CD8-positive, alpha-beta memory T cell (primary cell): ENCODE data around the gene FAM149A. TPM values are rescaled to one million over a fixed set of nuclear protein-coding genes. Genes with fewer than 3 reads are reported as not detected.
A peak's percentile ranks its signal among the peaks of the same experiment; 100 is the strongest.

Experiments
- CTCF ChIA-PET: fragments of 350-600 bp; sonication (Branson Sonifier 250); formaldehyde crosslinking; loops from one replicate; lab custom pipeline; 2021; ENCODE audit warnings: antibody characterized with exemption; lab: Charles Lee
- POLR2A ChIA-PET: fragments of 350-600 bp; sonication (Branson Sonifier 250); formaldehyde crosslinking; loops from one replicate; lab custom pipeline; 2021; ENCODE audit warnings: antibody characterized with exemption; lab: Charles Lee
- DNase-seq, 5 donors: peaks; one replicate each; pipeline versions ENCODE4 v3.0.0 to v3.0.0-alpha.2; 2020 to 2022; ENCODE audit warnings: mixed read lengths in 1 of 5
- H3K27ac ChIP-seq: one replicate; pipeline ENCODE4 v1.7.0; 2013; ENCODE audit warnings: low read depth, mild to moderate bottlenecking, low read length, moderate library complexity
- H3K27me3 ChIP-seq: 2 replicates; pipeline ENCODE4 v1.7.0; 2013; ENCODE audit warnings: low read length, mild to moderate bottlenecking; ENCODE audit not compliant: insufficient read depth, poor library complexity, severe bottlenecking
- H3K36me3 ChIP-seq: 2 replicates; pipeline ENCODE4 v1.7.0; 2013; ENCODE audit warnings: mild to moderate bottlenecking, low read length, moderate library complexity; ENCODE audit not compliant: insufficient read depth
- H3K4me1 ChIP-seq: 2 replicates; pipeline ENCODE4 v1.7.0; 2013; ENCODE audit warnings: mild to moderate bottlenecking, low read length, moderate library complexity; ENCODE audit not compliant: insufficient read depth
- H3K4me3 ChIP-seq: 2 replicates; pipeline ENCODE4 v1.7.0; 2013; ENCODE audit warnings: mild to moderate bottlenecking, low read length
- H3K9me3 ChIP-seq: 2 replicates; pipeline ENCODE4 v1.7.0; 2013; ENCODE audit warnings: mild to moderate bottlenecking, low read length
- H3K27ac Mint-ChIP-seq, 8 donors: one replicate each; pipeline ENCODE4 v1.8.0; 2020 to 2021; ENCODE audit warnings: mixed read lengths in 8 of 8, mild to moderate bottlenecking in 6 of 8, inconsistent platforms in 3 of 8, moderate library complexity in 3 of 8
- H3K27me3 Mint-ChIP-seq, 2 donors: one replicate each; pipeline ENCODE4 v1.8.0; 2020 to 2021; ENCODE audit warnings: mixed read lengths in 2 of 2, mild to moderate bottlenecking in 1 of 2, moderate library complexity in 1 of 2
- H3K36me3 Mint-ChIP-seq, 3 donors: one replicate each; pipeline ENCODE4 v1.8.0; 2020 to 2021; ENCODE audit warnings: mixed read lengths in 3 of 3, inconsistent platforms in 1 of 3, mild to moderate bottlenecking in 1 of 3
- H3K4me1 Mint-ChIP-seq, 3 donors: one replicate each; pipeline ENCODE4 v1.8.0; 2020 to 2021; ENCODE audit warnings: mixed read lengths in 3 of 3, inconsistent platforms in 1 of 3, mild to moderate bottlenecking in 1 of 3
- H3K4me3 Mint-ChIP-seq, 7 donors: one replicate each; pipeline ENCODE4 v1.8.0; 2020 to 2021; ENCODE audit warnings: mixed read lengths in 7 of 7, mild to moderate bottlenecking in 6 of 7, moderate library complexity in 4 of 7, inconsistent platforms in 2 of 7
- H3K9me3 Mint-ChIP-seq, 5 donors: one replicate each; pipeline ENCODE4 v1.8.0; 2020 to 2022; ENCODE audit warnings: mixed read lengths in 5 of 5, mild to moderate bottlenecking in 3 of 5, moderate library complexity in 2 of 5, inconsistent platforms in 1 of 5
- polyA plus RNA-seq: library from polyadenylated mRNA; unstranded; fragments of 300-500 nt; fragmentation: Illumina TruSeq; gene quantifications from one replicate; pipeline ENCODE4 v1.2.3, GENCODE V29; 2021
- total RNA-seq, 2 experiments: library from RNA; stranded (reverse); gene quantifications; one replicate each; pipeline ENCODE4 v1.2.3, GENCODE V29; 2021

Gene FAM149A
- total and polyA plus RNA-seq, 3 experiments from 2014 or later: 0.31 to 0.80 (median 0.46) TPM

DNA sequence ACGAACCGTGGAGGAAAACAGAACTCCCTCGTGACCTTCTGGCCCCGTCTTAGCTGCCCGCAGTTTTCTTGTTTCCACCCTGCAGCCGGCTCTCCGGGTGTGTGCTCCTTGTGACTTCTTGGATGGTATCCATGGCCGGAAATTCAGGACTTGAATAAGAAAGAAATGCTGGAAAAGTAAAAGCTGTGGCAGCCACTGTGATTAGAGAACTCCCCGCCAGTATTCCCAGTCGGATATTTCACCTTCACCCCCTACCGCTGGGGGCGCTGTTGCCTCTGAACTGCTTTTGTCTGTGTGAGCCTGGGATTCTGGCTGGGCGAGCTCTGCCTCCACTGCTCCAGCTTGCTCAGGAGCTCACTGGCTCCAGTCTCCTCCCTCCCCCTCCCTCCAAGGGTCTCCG lies 45.4 kb downstream of the FAM149A start:
- Histone ChIP-seq H3K36me3 (no peaks in the 10 kb centered on the region), H3K9me3 (no peaks in the 10 kb centered on the region), H3K27me3 (peaks cover 14% of the 10 kb centered on the region), H3K27ac (no peak overlapping the region), H3K4me1 (peaks cover 4% of the 10 kb centered on the region), H3K4me3 (no peak overlapping the region)
- Mint-ChIP-seq H3K9me3 (no peaks in the 10 kb centered on the region), H3K27ac (no peak overlapping the region), H3K4me1 (peaks cover 0 to 7% (median 6%) of the 10 kb centered on the region in 3 donors), H3K27me3 (peaks cover 32 to 55% of the 10 kb centered on the region in 2 donors), H3K36me3 (no peaks in the 10 kb centered on the region), H3K4me3 (no peak overlapping the region)
- ChIA-PET CTCF (interaction anchor here (1.1 to 1.3 kb wide), 2 partner anchors 11 to 82 kb away, joined by 3 to 4 read pairs; no protein-coding TSS in a partner anchor), POLR2A (no interaction called here)
- DNase-seq: peak in 2 of 5 donors; percentile 19 to 22

DNA sequence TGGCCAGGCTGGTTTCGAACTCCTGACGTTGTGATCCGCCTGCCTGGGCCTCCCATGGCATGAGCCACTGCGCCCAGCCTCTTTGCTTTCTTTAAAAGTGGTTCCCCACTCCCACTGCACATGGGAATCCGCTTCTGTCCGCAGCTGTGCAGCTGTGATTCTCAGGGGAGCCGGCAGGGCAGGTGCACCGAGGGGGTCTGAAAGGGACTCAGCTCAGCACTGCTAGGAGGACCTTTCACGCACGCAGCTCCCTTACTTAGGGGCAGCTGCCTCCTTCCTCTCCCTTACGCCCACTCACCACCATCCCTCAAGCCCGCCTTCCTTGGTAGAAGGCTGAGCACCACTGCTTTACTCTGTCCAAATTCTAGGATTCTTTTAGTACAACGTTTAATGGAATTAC lies 46.4 kb downstream of the FAM149A start:
- Mint-ChIP-seq H3K9me3 (no peaks in the 10 kb centered on the region), H3K27me3 (peaks cover 25 to 55% of the 10 kb centered on the region in 2 donors), H3K27ac (no peak overlapping the region), H3K36me3 (no peaks in the 10 kb centered on the region), H3K4me1 (peaks cover 0 to 2% (median 0%) of the 10 kb centered on the region in 3 donors), H3K4me3 (no peak overlapping the region)
- POLR2A ChIA-PET: no interaction called here
- H3K27ac ChIP-seq: no peak overlapping the region
- no peak for DNase-seq
- CTCF ChIA-PET: no interaction called here
- no peaks in the 10 kb centered on the region for H3K4me1 ChIP-seq
- H3K4me3 ChIP-seq: no peak overlapping the region
- H3K27me3 ChIP-seq: peaks cover 6% of the 10 kb centered on the region
- H3K36me3 ChIP-seq: no peaks in the 10 kb centered on the region
- no peaks in the 10 kb centered on the region for H3K9me3 ChIP-seq

DNA sequence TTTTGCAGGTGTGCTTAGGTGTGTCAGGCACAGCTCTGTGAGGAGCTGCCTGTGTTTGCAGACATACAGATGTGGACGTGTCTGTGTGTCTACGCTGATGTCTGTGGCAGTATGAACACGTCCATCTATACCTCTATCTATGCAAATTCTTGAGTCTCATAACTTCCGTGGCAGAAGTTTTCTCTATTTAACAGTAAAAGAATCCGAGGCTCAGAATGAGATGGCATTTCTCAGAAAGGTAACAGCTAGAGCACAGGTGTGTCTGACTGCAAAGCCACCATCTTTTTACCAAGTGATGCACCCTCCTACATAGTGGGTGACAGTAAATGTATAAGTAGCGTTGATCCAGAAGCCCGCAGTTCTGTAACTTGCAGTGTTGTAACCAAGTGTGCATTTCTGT lies 47.0 kb downstream of the FAM149A start:
- no peaks in the 10 kb centered on the region for H3K4me1 ChIP-seq
- no peaks in the 10 kb centered on the region for H3K36me3 ChIP-seq
- no peaks in the 10 kb centered on the region for H3K9me3 Mint-ChIP-seq
- no peak for DNase-seq
- POLR2A ChIA-PET: no interaction called here
- peaks cover 0 to 3% (median 0%) of the 10 kb centered on the region in 3 donors for H3K4me1 Mint-ChIP-seq
- no peak overlapping the region for H3K27ac Mint-ChIP-seq
- no peaks in the 10 kb centered on the region for H3K36me3 Mint-ChIP-seq
- no peak overlapping the region for H3K4me3 Mint-ChIP-seq
- H3K9me3 ChIP-seq: no peaks in the 10 kb centered on the region
- no peaks in the 10 kb centered on the region for H3K27me3 ChIP-seq
- peaks cover 23 to 51% of the 10 kb centered on the region in 2 donors for H3K27me3 Mint-ChIP-seq
- H3K4me3 ChIP-seq: no peak overlapping the region
- H3K27ac ChIP-seq: no peak overlapping the region
- CTCF ChIA-PET: no interaction called here

DNA sequence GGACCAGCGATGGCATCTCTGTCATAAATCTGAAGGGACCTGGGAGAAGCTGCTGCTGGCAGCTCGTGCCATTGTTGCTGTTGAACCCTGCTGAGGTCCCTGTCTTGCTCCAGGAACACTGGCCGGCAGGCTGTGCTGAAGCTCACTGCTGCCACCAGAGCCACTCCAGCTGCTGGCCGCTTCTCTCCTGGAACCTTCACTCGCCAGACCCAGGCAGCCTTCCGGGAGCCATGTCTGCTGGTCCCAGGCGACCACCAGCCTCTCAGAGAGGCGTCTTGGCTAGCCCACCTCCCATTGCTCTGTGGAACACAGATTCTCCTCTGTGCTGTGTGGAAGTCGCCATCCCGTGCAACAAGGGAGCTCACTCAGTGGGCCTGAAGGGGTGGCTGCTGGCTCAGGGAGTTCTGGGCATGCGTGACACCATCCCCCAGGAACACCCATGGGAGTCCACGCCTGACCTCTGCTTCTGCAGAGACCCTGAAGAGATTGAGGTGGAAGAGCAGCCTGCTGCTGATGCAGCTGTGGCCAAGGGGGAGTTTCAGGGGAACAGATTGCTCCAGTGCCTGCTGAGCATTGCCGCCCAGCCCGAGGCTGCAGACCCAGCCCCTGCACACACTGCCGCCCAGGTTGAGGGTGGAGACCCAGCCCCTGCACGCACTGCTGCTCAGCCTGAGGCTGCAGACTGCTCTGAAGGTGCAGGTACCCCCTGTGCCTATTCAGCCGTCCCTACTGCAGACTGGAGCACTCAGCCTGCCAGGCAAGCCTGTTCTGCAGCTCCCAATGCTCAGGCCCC lies 53.7 kb downstream of the FAM149A start:
- Mint-ChIP-seq H3K27ac (no peak overlapping the region), H3K9me3 (no peaks in the 10 kb centered on the region), H3K4me3 (no peak overlapping the region), H3K36me3 (no peaks in the 10 kb centered on the region), H3K4me1 (peaks cover 3 to 5% (median 5%) of the 10 kb centered on the region in 3 donors), H3K27me3 (peaks cover 7 to 17% of the 10 kb centered on the region in 2 donors)
- H3K4me3 ChIP-seq: no peak overlapping the region
- no peaks in the 10 kb centered on the region for H3K36me3 ChIP-seq
- H3K9me3 ChIP-seq: no peaks in the 10 kb centered on the region
- no peaks in the 10 kb centered on the region for H3K27me3 ChIP-seq
- no peak for DNase-seq
- H3K27ac ChIP-seq: no peak overlapping the region
- ChIA-PET POLR2A (no interaction called here), CTCF (no interaction called here)
- H3K4me1 ChIP-seq: peaks cover 11% of the 10 kb centered on the region

DNA sequence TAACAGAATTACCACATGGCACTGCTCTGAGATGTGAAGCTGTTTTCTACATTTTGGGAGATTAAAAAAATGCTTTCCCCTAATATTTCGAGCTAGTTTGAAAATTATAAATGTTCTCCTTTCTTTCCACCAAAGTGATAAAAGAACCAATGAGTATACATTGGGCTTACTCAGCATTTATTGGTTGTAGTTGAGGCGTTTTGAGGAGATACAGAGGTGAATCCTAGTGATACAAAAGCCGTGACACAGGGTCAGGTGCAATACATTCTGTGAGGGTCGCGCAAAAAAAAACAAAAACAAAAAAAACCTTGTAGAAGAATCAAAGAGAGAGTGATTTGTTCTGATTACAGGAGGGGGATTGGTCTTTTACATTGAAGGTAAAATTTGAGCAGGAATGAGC lies 54.5 kb downstream of the FAM149A start:
- Mint-ChIP-seq H3K9me3 (no peaks in the 10 kb centered on the region), H3K4me1 (peaks cover 3 to 5% (median 5%) of the 10 kb centered on the region in 3 donors), H3K27ac (no peak overlapping the region), H3K27me3 (peaks cover 7 to 13% of the 10 kb centered on the region in 2 donors), H3K36me3 (no peaks in the 10 kb centered on the region), H3K4me3 (no peak overlapping the region)
- DNase-seq: no peak
- CTCF ChIA-PET: no interaction called here
- Histone ChIP-seq H3K9me3 (no peaks in the 10 kb centered on the region), H3K27ac (no peak overlapping the region), H3K36me3 (no peaks in the 10 kb centered on the region), H3K4me3 (no peak overlapping the region), H3K27me3 (no peaks in the 10 kb centered on the region), H3K4me1 (peaks cover 11% of the 10 kb centered on the region)
- POLR2A ChIA-PET: no interaction called here

DNA sequence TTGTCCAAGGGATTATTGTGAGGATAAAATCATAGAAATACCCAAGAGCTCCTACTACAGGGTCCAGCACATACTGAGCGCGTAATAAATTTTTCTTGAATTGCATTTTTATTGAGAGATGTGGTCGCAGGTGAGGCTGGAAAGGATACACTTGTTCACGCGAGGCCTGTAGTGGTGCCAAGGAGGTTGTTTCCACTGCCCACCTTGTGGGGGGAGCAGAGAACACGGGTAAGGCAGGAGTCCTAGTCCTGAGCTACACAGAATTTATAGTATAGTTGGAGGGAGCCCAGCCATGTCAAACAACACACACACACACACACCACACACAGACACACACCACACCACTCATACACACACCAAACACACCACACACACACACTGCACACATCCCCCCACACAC lies 55.1 kb downstream of the FAM149A start:
- CTCF ChIA-PET: interaction anchor here (0.5 kb wide), 1 partner anchor 117 kb away, joined by 3 read pairs; no protein-coding TSS in a partner anchor

DNA sequence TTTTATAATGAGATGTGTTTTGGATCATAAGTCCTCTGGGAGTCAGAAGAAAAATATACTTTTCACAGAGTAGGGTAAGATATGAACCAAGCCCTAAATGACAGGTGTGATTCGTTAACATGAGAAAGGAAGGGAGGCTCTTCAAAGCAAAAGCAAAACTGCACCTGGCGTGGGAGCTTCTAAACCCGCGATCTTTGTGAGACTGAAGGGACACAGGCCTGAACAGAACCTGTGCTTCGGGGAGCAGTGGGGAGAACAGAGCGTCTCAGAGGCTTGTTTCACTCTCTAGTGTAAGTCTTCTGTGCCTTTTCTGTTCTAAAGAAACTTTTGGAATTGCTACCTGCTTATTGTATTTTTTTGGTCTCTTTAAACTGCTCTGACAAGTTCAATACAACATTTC lies 56.6 kb downstream of the FAM149A start:
- H3K4me3 Mint-ChIP-seq: peak overlapping the region in 6 of 7 donors; percentile 1 to 72 (median 56)
- CTCF ChIA-PET: interaction anchor here (0.6 to 1.4 kb wide), 2 partner anchors 8 to 12 kb away, joined by 3 to 4 read pairs; no protein-coding TSS in a partner anchor

More for the DNA sequence above, 55.1 kb downstream of the FAM149A start:
- H3K36me3 Mint-ChIP-seq: no peaks in the 10 kb centered on the region
- no peak overlapping the region for H3K4me3 ChIP-seq
- H3K9me3 Mint-ChIP-seq: no peaks in the 10 kb centered on the region
- no peak overlapping the region for H3K4me3 Mint-ChIP-seq
- no peaks in the 10 kb centered on the region for H3K9me3 ChIP-seq
- DNase-seq: no peak
- peaks cover 11% of the 10 kb centered on the region for H3K4me1 ChIP-seq
- H3K27ac Mint-ChIP-seq: no peak overlapping the region
- H3K36me3 ChIP-seq: no peaks in the 10 kb centered on the region
- POLR2A ChIA-PET: no interaction called here
- H3K27ac ChIP-seq: no peak overlapping the region
- peaks cover 3 to 5% (median 5%) of the 10 kb centered on the region in 3 donors for H3K4me1 Mint-ChIP-seq
- H3K27me3 ChIP-seq: no peaks in the 10 kb centered on the region
- H3K27me3 Mint-ChIP-seq: peaks cover 3 to 13% of the 10 kb centered on the region in 2 donors

DNA sequence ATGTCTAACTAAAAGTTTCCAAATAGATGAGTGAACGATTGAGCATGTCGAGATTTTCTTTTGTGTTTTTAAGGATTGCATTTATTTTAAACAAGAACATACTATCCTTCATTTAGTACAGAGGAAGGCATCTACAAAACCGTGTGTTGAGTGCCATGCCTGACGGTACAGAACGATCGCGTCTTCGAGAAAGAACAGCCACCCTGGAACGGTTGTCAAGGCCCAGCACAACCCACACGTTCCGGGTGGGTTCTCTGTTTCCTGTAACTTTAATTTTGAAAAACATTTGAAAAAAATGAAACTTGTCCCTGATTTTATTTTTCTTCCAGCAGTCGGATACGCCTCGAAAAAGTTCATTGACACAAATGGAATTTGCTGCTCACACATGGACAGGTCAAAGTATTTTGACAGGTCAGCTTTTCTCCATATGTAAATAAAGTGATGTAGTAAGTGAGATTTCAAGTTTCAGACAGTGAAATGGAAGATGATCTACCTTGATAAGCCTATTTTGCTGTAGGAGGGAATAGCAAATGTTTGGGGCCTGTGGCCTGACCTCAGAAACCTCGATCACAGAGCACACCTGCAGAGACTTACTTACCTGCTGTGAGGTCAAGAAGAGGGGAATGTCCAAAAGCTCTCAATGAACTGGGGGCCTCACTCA lies 62.5 kb downstream of the FAM149A start:
- H3K27me3 ChIP-seq: no peaks in the 10 kb centered on the region
- H3K36me3 ChIP-seq: no peaks in the 10 kb centered on the region
- H3K4me1 ChIP-seq: no peaks in the 10 kb centered on the region
- H3K9me3 ChIP-seq: no peaks in the 10 kb centered on the region
- no peak for DNase-seq
- H3K27me3 Mint-ChIP-seq: peaks cover 3 to 17% of the 10 kb centered on the region in 2 donors
- H3K27ac Mint-ChIP-seq: peak overlapping the region in 1 of 8 donors; percentile 11
- H3K4me3 ChIP-seq: no peak overlapping the region
- no peaks in the 10 kb centered on the region for H3K36me3 Mint-ChIP-seq
- H3K9me3 Mint-ChIP-seq: no peaks in the 10 kb centered on the region
- H3K4me3 Mint-ChIP-seq: no peak overlapping the region
- no peak overlapping the region for H3K27ac ChIP-seq
- ChIA-PET CTCF (no interaction called here), POLR2A (no interaction called here)
- H3K4me1 Mint-ChIP-seq: no peaks in the 10 kb centered on the region

More for the DNA sequence above, 56.6 kb downstream of the FAM149A start:
- Mint-ChIP-seq H3K27me3 (peaks cover 0 to 5% of the 10 kb centered on the region in 2 donors), H3K27ac (peak overlapping the region in 6 of 8 donors; percentile 38 to 87 (median 76)), H3K9me3 (no peaks in the 10 kb centered on the region), H3K4me1 (peaks cover 0 to 5% (median 5%) of the 10 kb centered on the region in 3 donors), H3K36me3 (no peaks in the 10 kb centered on the region)
- H3K27me3 ChIP-seq: no peaks in the 10 kb centered on the region
- no peak for DNase-seq
- no peak overlapping the region for H3K4me3 ChIP-seq
- no peak overlapping the region for H3K27ac ChIP-seq
- H3K36me3 ChIP-seq: no peaks in the 10 kb centered on the region
- POLR2A ChIA-PET: no interaction called here
- H3K9me3 ChIP-seq: no peaks in the 10 kb centered on the region
- peaks cover 11% of the 10 kb centered on the region for H3K4me1 ChIP-seq
